Uterus (tissue), 4 donors: Measurements from ENCODE around the gene SUPT3H. TPM values are rescaled to one million over a fixed set of nuclear protein-coding genes. Genes with fewer than 3 reads are reported as not detected.

Experiments used
- DNase-seq, 2 donors: peaks; one replicate each; pipeline ENCODE4 v3.0.0-alpha.2; 2019 to 2020
- H3K27ac ChIP-seq, 2 donors: fragments of 200-600 bp; sonication (generic); 1 replicate in 1 of 2; 2 replicates in 1 of 2; pipeline ENCODE4 v1.5.1; 2016 to 2018
- H3K27me3 ChIP-seq, 2 donors: fragments of 200-600 bp; sonication (generic); one replicate each; pipeline ENCODE4 v1.5.1; 2018 to 2019; ENCODE audit warnings: control low read depth in 1 of 2
- H3K36me3 ChIP-seq, 2 donors: fragments of 200-600 bp; sonication (generic); one replicate each; pipeline ENCODE4 v1.5.1; 2019; ENCODE audit warnings: control low read depth in 1 of 2
- H3K4me1 ChIP-seq, 2 donors: fragments of 200-600 bp; sonication (generic); one replicate each; pipeline ENCODE4 v1.5.1; 2018 to 2019; ENCODE audit warnings: control low read depth in 1 of 2
- H3K4me3 ChIP-seq, 2 donors: fragments of 200-600 bp; sonication (generic); 1 replicate in 1 of 2; 2 replicates in 1 of 2; pipeline ENCODE4 v1.5.1; 2018 to 2019; ENCODE audit warnings: mild to moderate bottlenecking in 1 of 2
- H3K9me3 ChIP-seq, 2 donors: fragments of 200-600 bp; sonication (generic); one replicate each; pipeline ENCODE4 v1.5.1; 2019; ENCODE audit warnings: control low read depth in 1 of 2
- POLR2A ChIP-seq, 2 donors: fragments of 450-650 bp; IDR thresholded peaks; one replicate each; pipeline ENCODE4 v1.6.1; 2016; ENCODE audit warnings: antibody characterized with exemption in 2 of 2, mild to moderate bottlenecking in 1 of 2, moderate library complexity in 1 of 2
- intact Hi-C: fragments of 100-400 bp; cut with DNase I; formaldehyde crosslinking; loops from one replicate; pipeline ENCODE4 v1.15.1; 2023; ENCODE audit warnings: low total_unique reads
- total RNA-seq, 4 donors: library from RNA; depleted of rRNA in 3 of 4; stranded (reverse); fragments of >200 nt in 3 of 4; gene quantifications; one replicate each; pipeline versions ENCODE4 v1.1.0 to v1.2.4, GENCODE V29; 2014 to 2023
- TF ChIP-seq, protein P1 (sequence below), 4 experiments: fragments of 200-600 bp in 2 of 4; fragments of 450-650 bp in 2 of 4; sonication (generic) in 2 of 4; IDR thresholded peaks; one replicate each; pipeline ENCODE4 v1.5.1; 2016 to 2019; ENCODE audit warnings: antibody characterized with exemption in 4 of 4, mild to moderate bottlenecking in 2 of 4, moderate library complexity in 1 of 4
- donor health status: DM: yes; HTN: yes; CAD: no.

Gene SUPT3H
- total RNA-seq, 4 donors from 2014 or later = 1.3 to 14.9 (median 7.6) TPM

- Histone ChIP-seq H3K27ac (no peak overlapping the region), H3K36me3 (no peaks in the 10 kb centered on the region), H3K4me3 (no peak overlapping the region), H3K27me3 (no peaks in the 10 kb centered on the region), H3K4me1 (no peaks in the 10 kb centered on the region), H3K9me3 (no peaks in the 10 kb centered on the region)
- TF ChIP-seq POLR2A (IDR thresholded peaks at IDR 0.05) = no peak
- TF ChIP-seq, protein P1, sequence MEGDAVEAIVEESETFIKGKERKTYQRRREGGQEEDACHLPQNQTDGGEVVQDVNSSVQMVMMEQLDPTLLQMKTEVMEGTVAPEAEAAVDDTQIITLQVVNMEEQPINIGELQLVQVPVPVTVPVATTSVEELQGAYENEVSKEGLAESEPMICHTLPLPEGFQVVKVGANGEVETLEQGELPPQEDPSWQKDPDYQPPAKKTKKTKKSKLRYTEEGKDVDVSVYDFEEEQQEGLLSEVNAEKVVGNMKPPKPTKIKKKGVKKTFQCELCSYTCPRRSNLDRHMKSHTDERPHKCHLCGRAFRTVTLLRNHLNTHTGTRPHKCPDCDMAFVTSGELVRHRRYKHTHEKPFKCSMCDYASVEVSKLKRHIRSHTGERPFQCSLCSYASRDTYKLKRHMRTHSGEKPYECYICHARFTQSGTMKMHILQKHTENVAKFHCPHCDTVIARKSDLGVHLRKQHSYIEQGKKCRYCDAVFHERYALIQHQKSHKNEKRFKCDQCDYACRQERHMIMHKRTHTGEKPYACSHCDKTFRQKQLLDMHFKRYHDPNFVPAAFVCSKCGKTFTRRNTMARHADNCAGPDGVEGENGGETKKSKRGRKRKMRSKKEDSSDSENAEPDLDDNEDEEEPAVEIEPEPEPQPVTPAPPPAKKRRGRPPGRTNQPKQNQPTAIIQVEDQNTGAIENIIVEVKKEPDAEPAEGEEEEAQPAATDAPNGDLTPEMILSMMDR (IDR thresholded peaks at IDR 0.05) = no peak
- intact Hi-C loops = no loop called here
- no peak for DNase-seq
Measured at GRCh38 chr6:45222380-45222779, 155.4 kb downstream of the SUPT3H start.

DNA sequence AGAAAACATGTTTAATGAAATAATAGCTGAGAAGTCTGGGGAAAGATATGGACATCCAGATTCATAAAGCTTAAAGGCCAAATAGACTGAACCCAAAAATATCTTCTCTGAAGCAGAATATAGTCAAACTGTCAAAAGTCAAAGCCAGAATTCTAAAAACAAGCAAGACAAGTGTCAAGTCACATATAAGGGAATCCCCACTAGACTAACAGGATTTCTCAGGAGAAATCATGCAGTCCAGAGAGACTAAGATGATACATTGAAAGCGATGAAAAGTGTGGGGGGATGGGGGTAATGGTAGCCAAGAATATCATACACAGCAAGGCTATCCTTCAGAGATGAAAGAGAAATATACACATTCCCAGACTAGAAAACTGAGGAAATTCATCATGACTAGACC, 162.0 kb downstream of the SUPT3H start:
- Histone ChIP-seq H3K36me3 (no peaks in the 10 kb centered on the region), H3K27me3 (no peaks in the 10 kb centered on the region), H3K9me3 (peaks cover 0 to 12% of the 10 kb centered on the region in 2 donors), H3K4me3 (no peak overlapping the region), H3K27ac (no peak overlapping the region), H3K4me1 (no peaks in the 10 kb centered on the region)
- intact Hi-C loops = no loop called here
- TF ChIP-seq, protein P1 (IDR thresholded peaks at IDR 0.05) = no peak
- no peak for TF ChIP-seq POLR2A (IDR thresholded peaks at IDR 0.05)
- DNase-seq = no peak

DNA sequence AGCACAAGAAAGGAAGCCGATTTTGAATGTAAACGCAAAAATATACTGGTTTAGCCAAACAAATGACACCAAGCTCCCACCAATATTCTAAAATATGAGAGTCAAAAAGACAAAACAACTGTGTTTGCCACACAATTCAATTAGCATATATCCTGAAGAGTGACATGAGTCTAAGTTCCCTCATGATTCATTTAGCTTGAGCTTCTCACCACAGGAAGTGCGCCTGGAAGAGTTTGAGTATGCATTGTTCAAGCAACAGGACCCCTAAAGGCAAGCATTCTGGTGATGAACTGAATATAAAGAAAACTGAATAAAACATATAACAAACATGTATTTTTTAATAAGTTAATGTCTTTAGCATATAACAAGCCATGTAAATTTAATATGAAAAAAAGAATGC, 164.8 kb downstream of the SUPT3H start:
- no peak overlapping the region for H3K4me3 ChIP-seq
- intact Hi-C loops = no loop called here
- H3K27me3 ChIP-seq = no peaks in the 10 kb centered on the region
- no peak for DNase-seq
- H3K9me3 ChIP-seq = peaks cover 0 to 12% of the 10 kb centered on the region in 2 donors
- no peaks in the 10 kb centered on the region for H3K4me1 ChIP-seq
- no peak overlapping the region for H3K27ac ChIP-seq
- TF ChIP-seq, protein P1 (IDR thresholded peaks at IDR 0.05) = no peak
- no peak for TF ChIP-seq POLR2A (IDR thresholded peaks at IDR 0.05)
- H3K36me3 ChIP-seq = no peaks in the 10 kb centered on the region

DNA sequence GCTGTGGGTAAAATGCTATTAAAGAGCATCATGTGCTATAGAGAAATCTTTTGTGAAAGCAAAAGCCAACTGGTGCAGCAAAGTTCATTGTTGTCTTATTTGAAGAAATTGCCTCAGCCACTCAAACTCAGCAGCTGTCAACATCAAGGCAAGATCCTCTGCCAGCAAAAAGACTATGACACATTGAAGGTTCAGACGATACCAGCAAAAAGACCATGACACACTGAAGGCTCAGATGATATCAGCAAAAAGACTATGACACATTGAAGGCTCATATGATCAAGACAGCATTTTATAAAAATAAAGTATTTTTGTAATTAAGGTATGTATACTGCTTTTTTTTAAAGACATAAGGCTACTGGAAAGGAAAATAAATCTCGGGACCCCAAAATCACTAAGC, 168.0 kb downstream of the SUPT3H start:
- Histone ChIP-seq H3K4me1 (no peaks in the 10 kb centered on the region), H3K27me3 (no peaks in the 10 kb centered on the region), H3K9me3 (peaks cover 0 to 6% of the 10 kb centered on the region in 2 donors), H3K36me3 (no peaks in the 10 kb centered on the region), H3K27ac (no peak overlapping the region), H3K4me3 (no peak overlapping the region)
- intact Hi-C loops = no loop called here
- no peak for DNase-seq
- TF ChIP-seq, protein P1 (IDR thresholded peaks at IDR 0.05) = no peak
- no peak for TF ChIP-seq POLR2A (IDR thresholded peaks at IDR 0.05)

DNA sequence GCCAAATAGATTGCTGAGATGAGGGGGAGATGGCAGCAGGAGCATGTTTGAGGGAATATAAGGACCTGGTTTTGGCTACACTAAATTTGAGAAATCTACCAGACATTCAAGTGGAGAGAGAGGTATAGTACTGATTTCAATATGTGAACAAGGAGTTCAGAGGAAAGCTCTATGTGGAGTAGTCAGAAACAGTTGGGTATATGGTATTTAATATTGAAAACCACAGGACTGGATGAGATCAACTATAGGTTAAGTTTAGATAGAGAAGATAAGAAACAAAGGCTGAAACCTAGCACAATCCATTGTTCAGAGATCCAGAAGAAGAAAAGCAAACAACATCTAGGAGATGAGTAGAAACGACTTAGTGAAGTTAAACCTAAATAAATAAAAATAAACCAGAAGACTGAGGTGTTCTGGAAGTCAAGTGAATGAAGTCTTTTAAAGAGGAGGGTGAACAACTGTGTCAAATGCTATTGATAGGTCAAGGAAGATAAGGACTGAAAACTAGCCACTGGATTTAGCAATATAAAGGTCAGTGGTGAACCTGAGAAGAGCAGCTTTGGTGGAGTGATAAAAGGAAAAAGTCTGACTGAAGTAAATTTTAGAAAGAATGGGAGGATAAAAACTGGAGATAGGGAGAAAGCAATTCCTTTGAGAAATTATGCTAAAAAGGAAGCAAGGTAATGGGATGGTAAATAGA, 170.8 kb downstream of the SUPT3H start:
- no peaks in the 10 kb centered on the region for H3K9me3 ChIP-seq
- intact Hi-C loops = no loop called here
- H3K27me3 ChIP-seq = no peaks in the 10 kb centered on the region
- H3K4me1 ChIP-seq = no peaks in the 10 kb centered on the region
- H3K27ac ChIP-seq = no peak overlapping the region
- no peak for DNase-seq
- H3K36me3 ChIP-seq = no peaks in the 10 kb centered on the region
- TF ChIP-seq, protein P1 (IDR thresholded peaks at IDR 0.05) = no peak
- no peak for TF ChIP-seq POLR2A (IDR thresholded peaks at IDR 0.05)
- H3K4me3 ChIP-seq = no peak overlapping the region
